Measurements from ENCODE around the gene CDKN2AIP. TPM values are rescaled to one million over a fixed set of nuclear protein-coding genes. Genes with fewer than 3 reads are reported as not detected.

CDKN2AIP gene
- total and polyA plus RNA-seq, 7 donors: 12.9 to 35.0 (median 17.7) TPM

GRCh38 chr4:183483997-183484396 is 39.6 kb downstream of the CDKN2AIP start:
- Histone ChIP-seq H3K27ac (no peak overlapping the region), H3K9me3 (no peaks in the 10 kb centered on the region), H3K4me3 (no peak overlapping the region), H3K4me1 (no peaks in the 10 kb centered on the region), H3K27me3 (peaks cover 0 to 4% (median 0%) of the 10 kb centered on the region in 3 donors), H3K36me3 (no peaks in the 10 kb centered on the region)
- no peak for DNase-seq
- no peak for TF ChIP-seq POLR2AphosphoS5 (IDR thresholded peaks at IDR 0.05)
- TF ChIP-seq EP300 (IDR thresholded peaks at IDR 0.05): no peak
- no peak for TF ChIP-seq CTCF (IDR thresholded peaks at IDR 0.05)
- no peak for TF ChIP-seq POLR2A (IDR thresholded peaks at IDR 0.05)
- intact Hi-C loops (cut with DNase I): no loop called here
- 88 to 89% methylated on average over 7 of the region's 7 CpGs for WGBS, 2 donors

GRCh38 chr4:183485411-183486160 is 41.1 kb downstream of the CDKN2AIP start:
- DNase-seq: no peak
- no peaks in the 10 kb centered on the region for H3K36me3 ChIP-seq
- no peaks in the 10 kb centered on the region for H3K4me1 ChIP-seq
- no peaks in the 10 kb centered on the region for H3K9me3 ChIP-seq
- intact Hi-C loops (cut with DNase I): no loop called here
- H3K27ac ChIP-seq: no peak overlapping the region
- H3K4me3 ChIP-seq: no peak overlapping the region
- WGBS, 2 donors: 86 to 87% methylated on average over 11 of the region's 11 CpGs
- TF ChIP-seq CTCF (IDR thresholded peaks at IDR 0.05) (no peak), POLR2AphosphoS5 (IDR thresholded peaks at IDR 0.05) (no peak), EP300 (IDR thresholded peaks at IDR 0.05) (no peak), POLR2A (IDR thresholded peaks at IDR 0.05) (no peak)
- H3K27me3 ChIP-seq: no peaks in the 10 kb centered on the region

GRCh38 chr4:183492791-183493222 is 48.4 kb downstream of the CDKN2AIP start:
- no peaks in the 10 kb centered on the region for H3K27me3 ChIP-seq
- no peaks in the 10 kb centered on the region for H3K36me3 ChIP-seq
- H3K4me3 ChIP-seq: no peak overlapping the region
- TF ChIP-seq EP300 (IDR thresholded peaks at IDR 0.05) (no peak), POLR2A (IDR thresholded peaks at IDR 0.05) (no peak), CTCF (IDR thresholded peaks at IDR 0.05) (no peak), POLR2AphosphoS5 (IDR thresholded peaks at IDR 0.05) (no peak)
- no peaks in the 10 kb centered on the region for H3K9me3 ChIP-seq
- H3K4me1 ChIP-seq: no peaks in the 10 kb centered on the region
- no peak for DNase-seq
- no peak overlapping the region for H3K27ac ChIP-seq
- 94 to 95% methylated on average over 3 of the region's 3 CpGs for WGBS, 2 donors
- intact Hi-C loops (cut with DNase I): no loop called here

- no peak overlapping the region for H3K27ac ChIP-seq
- no peak overlapping the region for H3K4me3 ChIP-seq
- 77 to 85% methylated on average over 3 of the region's 3 CpGs for WGBS, 2 donors
- H3K27me3 ChIP-seq: no peaks in the 10 kb centered on the region
- no peaks in the 10 kb centered on the region for H3K36me3 ChIP-seq
- no peaks in the 10 kb centered on the region for H3K9me3 ChIP-seq
- no peak for DNase-seq
- TF ChIP-seq POLR2AphosphoS5 (IDR thresholded peaks at IDR 0.05) (no peak), POLR2A (IDR thresholded peaks at IDR 0.05) (no peak), EP300 (IDR thresholded peaks at IDR 0.05) (no peak), CTCF (IDR thresholded peaks at IDR 0.05) (no peak)
- intact Hi-C loops (cut with DNase I): no loop called here
- no peaks in the 10 kb centered on the region for H3K4me1 ChIP-seq
These were observed 48.8 kb downstream of the CDKN2AIP start for GRCh38 chr4:183493246-183493645.
